WTC11 (cell line): ENCODE data around the gene SMIM29. TPM values are rescaled to one million over a fixed set of nuclear protein-coding genes. Genes with fewer than 3 reads are reported as not detected.

Source experiments
- ATAC-seq: fragments of 200-7000 bp; cut with Tn5 transposase; 2 replicates; pipeline ENCODE4 v1.10.0; 2021; ENCODE audit warnings: mild to moderate bottlenecking, moderate library complexity
- CTCF ChIA-PET: fragments of 300-600 bp; sonication (Branson Sonifier 250); formaldehyde crosslinking; loops from one replicate; lab custom pipeline; 2021; ENCODE audit warnings: antibody characterized with exemption; lab: Charles Lee
- POLR2A ChIA-PET: fragments of 350-600 bp; sonication (Branson Sonifier 250); formaldehyde crosslinking; loops from one replicate; lab custom pipeline; 2021; ENCODE audit warnings: antibody characterized with exemption; lab: Charles Lee
- DNase-seq: peaks from one replicate; pipeline ENCODE4 v3.0.0; 2021; ENCODE audit warnings: low spot score
- H3K27ac Mint-ChIP-seq: 2 replicates; pipeline ENCODE4 v1.8.0; 2021; ENCODE audit warnings: mixed read lengths
- H3K27me3 Mint-ChIP-seq: 2 replicates; pipeline ENCODE4 v1.8.0; 2021; ENCODE audit warnings: low read depth, mild to moderate bottlenecking, moderate library complexity, mixed read lengths
- H3K36me3 Mint-ChIP-seq: 2 replicates; pipeline ENCODE4 v1.8.0; 2021; ENCODE audit warnings: mixed read lengths
- H3K4me1 Mint-ChIP-seq: 2 replicates; pipeline ENCODE4 v1.8.0; 2022; ENCODE audit warnings: mixed read lengths
- H3K4me3 Mint-ChIP-seq: 2 replicates; pipeline ENCODE4 v1.8.0; 2021; ENCODE audit warnings: mild to moderate bottlenecking, moderate library complexity, mixed read lengths
- H3K9me3 Mint-ChIP-seq: 2 replicates; pipeline ENCODE4 v1.8.0; 2021; ENCODE audit warnings: mixed read lengths
- CBFB ChIP-seq: sonication (generic); formaldehyde crosslinking; IDR thresholded peaks from 2 replicates; pipeline ENCODE4 v1.8.1; 2022; ENCODE audit warnings: mild to moderate bottlenecking, low read depth, missing genetic modification reagents
- CREM ChIP-seq: sonication (generic); formaldehyde crosslinking; IDR thresholded peaks from 2 replicates; pipeline ENCODE4 v1.8.1; 2022; ENCODE audit warnings: mild to moderate bottlenecking, missing genetic modification reagents, moderate library complexity
- FOXK1 ChIP-seq: sonication (generic); formaldehyde crosslinking; IDR thresholded peaks from 2 replicates; pipeline ENCODE4 v1.8.0; 2022; ENCODE audit warnings: mild to moderate bottlenecking, moderate library complexity, missing genetic modification reagents
- FOXP1 ChIP-seq: sonication (generic); formaldehyde crosslinking; IDR thresholded peaks from 2 replicates; pipeline ENCODE4 v1.8.0; 2022; ENCODE audit warnings: missing genetic modification reagents, mild to moderate bottlenecking, moderate library complexity, borderline replicate concordance
- GRHL2 ChIP-seq: fragments of 250-450 bp; sonication (Bioruptor Pico); IDR thresholded peaks from 2 replicates; pipeline ENCODE4 v1.8.0; 2022; ENCODE audit warnings: mild to moderate bottlenecking, moderate library complexity; ENCODE audit not compliant: insufficient replicate concordance, severe bottlenecking
- HMGA2 ChIP-seq: fragments of 250-450 bp; sonication (Bioruptor Pico); IDR thresholded peaks from 2 replicates; pipeline ENCODE4 v1.4.0; 2021; ENCODE audit warnings: mild to moderate bottlenecking, moderate library complexity
- JAZF1 ChIP-seq: fragments of 250-450 bp; sonication (Bioruptor Pico); IDR thresholded peaks from 2 replicates; pipeline ENCODE4 v1.9.0; 2021; ENCODE audit warnings: moderate library complexity, mild to moderate bottlenecking, inconsistent platforms
- KAT7 ChIP-seq: sonication (generic); formaldehyde crosslinking; IDR thresholded peaks from 2 replicates; pipeline ENCODE4 v1.8.1; 2023; ENCODE audit warnings: missing genetic modification reagents, mild to moderate bottlenecking, borderline replicate concordance
- MXD4 ChIP-seq: fragments of 250-450 bp; sonication (Bioruptor Pico); IDR thresholded peaks from 2 replicates; pipeline ENCODE4 v1.8.0; 2021; ENCODE audit warnings: mild to moderate bottlenecking, moderate library complexity, borderline replicate concordance
- NFATC4 ChIP-seq: fragments of 250-450 bp; sonication (Bioruptor Pico); IDR thresholded peaks from 2 replicates; pipeline ENCODE4 v1.9.0; 2021; ENCODE audit warnings: mild to moderate bottlenecking
- NFYB ChIP-seq: sonication (generic); formaldehyde crosslinking; conservative IDR thresholded peaks from 2 replicates; pipeline ENCODE4 v1.8.0; 2022; ENCODE audit warnings: low read depth, missing genetic modification reagents
- NR2C2 ChIP-seq: sonication (generic); formaldehyde crosslinking; IDR thresholded peaks from 2 replicates; pipeline ENCODE4 v1.8.0; 2022; ENCODE audit warnings: mild to moderate bottlenecking, missing genetic modification reagents
- PREB ChIP-seq: sonication (generic); formaldehyde crosslinking; IDR thresholded peaks from 2 replicates; pipeline ENCODE4 v1.8.1; 2022; ENCODE audit warnings: mild to moderate bottlenecking, missing genetic modification reagents, moderate library complexity, borderline replicate concordance
- SMAD3 ChIP-seq: sonication (generic); formaldehyde crosslinking; IDR thresholded peaks from 2 replicates; pipeline ENCODE4 v1.8.0; 2022; ENCODE audit warnings: missing genetic modification reagents, mild to moderate bottlenecking, borderline replicate concordance
- TEAD1 ChIP-seq: sonication (generic); formaldehyde crosslinking; IDR thresholded peaks from 2 replicates; pipeline ENCODE4 v1.8.0; 2022; ENCODE audit warnings: mild to moderate bottlenecking, missing genetic modification reagents
- TEAD4 ChIP-seq: sonication (generic); formaldehyde crosslinking; IDR thresholded peaks from 2 replicates; pipeline ENCODE4 v1.8.0; 2022; ENCODE audit warnings: mild to moderate bottlenecking, missing genetic modification reagents
- TP53 ChIP-seq: sonication (generic); formaldehyde crosslinking; IDR thresholded peaks from 2 replicates; pipeline ENCODE4 v1.8.1; 2023; ENCODE audit warnings: mild to moderate bottlenecking, missing genetic modification reagents
- ZNF281 ChIP-seq: sonication (generic); formaldehyde crosslinking; IDR thresholded peaks from 2 replicates; pipeline ENCODE4 v1.8.0; 2023; ENCODE audit warnings: mild to moderate bottlenecking, missing genetic modification reagents
- ZNF425 ChIP-seq: fragments of 250-450 bp; sonication (Bioruptor Pico); conservative IDR thresholded peaks from 2 replicates; pipeline ENCODE4 v1.9.0; 2021; ENCODE audit warnings: mild to moderate bottlenecking
- total RNA-seq: library from RNA; stranded (reverse); gene quantifications from 3 replicates; pipeline ENCODE4 v1.2.3, GENCODE V29; 2021
- TF ChIP-seq, protein P1 (sequence below): sonication (generic); formaldehyde crosslinking; IDR thresholded peaks from 2 replicates; pipeline ENCODE4 v1.8.1; 2022; ENCODE audit warnings: missing genetic modification reagents, borderline replicate concordance
- TF ChIP-seq, protein P2 (sequence below): sonication (generic); formaldehyde crosslinking; IDR thresholded peaks from 2 replicates; pipeline ENCODE4 v1.8.0; 2023; ENCODE audit warnings: missing genetic modification reagents, mild to moderate bottlenecking, borderline replicate concordance

The SMIM29 gene
- total RNA-seq, 1 experiment from 2014 or later = 11.7 TPM

GRCh38 chr6:34236131-34236442 lies 12.7 kb downstream of the SMIM29 start (continued):
- no peak for TF ChIP-seq FOXP1 (CRISPR knock-in tag)
- TF ChIP-seq CREM (CRISPR knock-in tag) = no peak
- no peak for TF ChIP-seq KAT7 (CRISPR knock-in tag)

- peak; percentile 75 for ATAC-seq
- POLR2A ChIA-PET = interaction anchor here (1.3 to 2.2 kb wide), 5 partner anchors 9 to 39 kb away, joined by 11 to 41 read pairs (median 16); partner anchors contain the start of gene SMIM29
- peak; percentile 96 for DNase-seq
- Mint-ChIP-seq H3K4me3 (peak overlapping the region; percentile 93), H3K9me3 (no peaks in the 10 kb centered on the region), H3K27me3 (no peaks in the 10 kb centered on the region), H3K4me1 (peaks cover 45% of the 10 kb centered on the region), H3K36me3 (peaks cover 22% of the 10 kb centered on the region), H3K27ac (peak overlapping the region; percentile 100)
- CTCF ChIA-PET = no interaction called here
- TF ChIP-seq JAZF1 (CRISPR knock-in tag) (no peak), ZNF425 (CRISPR knock-in tag) (no peak), SMAD3 (no peak), NR2C2 (CRISPR knock-in tag) (no peak), NFATC4 (CRISPR knock-in tag) (peak; percentile 74), CBFB (0 out of 2 replicates have a peak, but pooled peaks have one; percentile 23), FOXK1 (CRISPR knock-in tag) (0 out of 2 replicates have a peak, but pooled peaks have one; percentile 65), GRHL2 (CRISPR knock-in tag) (no peak), TP53 (CRISPR knock-in tag) (peak; percentile 56; the same call in 1 of the 2 replicates), TEAD4 (CRISPR knock-in tag) (peak; percentile 19; the same call in 1 of the 2 replicates), PREB (no peak), NFYB (CRISPR knock-in tag) (no peak), HMGA2 (no peak), MXD4 (CRISPR knock-in tag) (no peak), TEAD1 (CRISPR knock-in tag) (peak; percentile 72; the same call in 1 of the 2 replicates), ZNF281 (CRISPR knock-in tag) (peak; percentile 49; the same call in 1 of the 2 replicates)
- TF ChIP-seq, protein P1, sequence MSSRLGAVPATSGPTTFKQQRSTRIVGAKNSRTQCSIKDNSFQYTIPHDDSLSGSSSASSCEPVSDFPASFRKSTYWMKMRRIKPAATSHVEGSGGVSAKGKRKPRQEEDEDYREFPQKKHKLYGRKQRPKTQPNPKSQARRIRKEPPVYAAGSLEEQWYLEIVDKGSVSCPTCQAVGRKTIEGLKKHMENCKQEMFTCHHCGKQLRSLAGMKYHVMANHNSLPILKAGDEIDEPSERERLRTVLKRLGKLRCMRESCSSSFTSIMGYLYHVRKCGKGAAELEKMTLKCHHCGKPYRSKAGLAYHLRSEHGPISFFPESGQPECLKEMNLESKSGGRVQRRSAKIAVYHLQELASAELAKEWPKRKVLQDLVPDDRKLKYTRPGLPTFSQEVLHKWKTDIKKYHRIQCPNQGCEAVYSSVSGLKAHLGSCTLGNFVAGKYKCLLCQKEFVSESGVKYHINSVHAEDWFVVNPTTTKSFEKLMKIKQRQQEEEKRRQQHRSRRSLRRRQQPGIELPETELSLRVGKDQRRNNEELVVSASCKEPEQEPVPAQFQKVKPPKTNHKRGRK (CRISPR knock-in tag) = no peak
- TF ChIP-seq, protein P2, sequence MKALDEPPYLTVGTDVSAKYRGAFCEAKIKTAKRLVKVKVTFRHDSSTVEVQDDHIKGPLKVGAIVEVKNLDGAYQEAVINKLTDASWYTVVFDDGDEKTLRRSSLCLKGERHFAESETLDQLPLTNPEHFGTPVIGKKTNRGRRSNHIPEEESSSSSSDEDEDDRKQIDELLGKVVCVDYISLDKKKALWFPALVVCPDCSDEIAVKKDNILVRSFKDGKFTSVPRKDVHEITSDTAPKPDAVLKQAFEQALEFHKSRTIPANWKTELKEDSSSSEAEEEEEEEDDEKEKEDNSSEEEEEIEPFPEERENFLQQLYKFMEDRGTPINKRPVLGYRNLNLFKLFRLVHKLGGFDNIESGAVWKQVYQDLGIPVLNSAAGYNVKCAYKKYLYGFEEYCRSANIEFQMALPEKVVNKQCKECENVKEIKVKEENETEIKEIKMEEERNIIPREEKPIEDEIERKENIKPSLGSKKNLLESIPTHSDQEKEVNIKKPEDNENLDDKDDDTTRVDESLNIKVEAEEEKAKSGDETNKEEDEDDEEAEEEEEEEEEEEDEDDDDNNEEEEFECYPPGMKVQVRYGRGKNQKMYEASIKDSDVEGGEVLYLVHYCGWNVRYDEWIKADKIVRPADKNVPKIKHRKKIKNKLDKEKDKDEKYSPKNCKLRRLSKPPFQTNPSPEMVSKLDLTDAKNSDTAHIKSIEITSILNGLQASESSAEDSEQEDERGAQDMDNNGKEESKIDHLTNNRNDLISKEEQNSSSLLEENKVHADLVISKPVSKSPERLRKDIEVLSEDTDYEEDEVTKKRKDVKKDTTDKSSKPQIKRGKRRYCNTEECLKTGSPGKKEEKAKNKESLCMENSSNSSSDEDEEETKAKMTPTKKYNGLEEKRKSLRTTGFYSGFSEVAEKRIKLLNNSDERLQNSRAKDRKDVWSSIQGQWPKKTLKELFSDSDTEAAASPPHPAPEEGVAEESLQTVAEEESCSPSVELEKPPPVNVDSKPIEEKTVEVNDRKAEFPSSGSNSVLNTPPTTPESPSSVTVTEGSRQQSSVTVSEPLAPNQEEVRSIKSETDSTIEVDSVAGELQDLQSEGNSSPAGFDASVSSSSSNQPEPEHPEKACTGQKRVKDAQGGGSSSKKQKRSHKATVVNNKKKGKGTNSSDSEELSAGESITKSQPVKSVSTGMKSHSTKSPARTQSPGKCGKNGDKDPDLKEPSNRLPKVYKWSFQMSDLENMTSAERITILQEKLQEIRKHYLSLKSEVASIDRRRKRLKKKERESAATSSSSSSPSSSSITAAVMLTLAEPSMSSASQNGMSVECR = peak; percentile 80; the same call in 1 of the 2 replicates
Measured at GRCh38 chr6:34235307-34236130, 13.3 kb downstream of the SMIM29 start.
